ENCODE data around the gene PDZRN4. TPM values are rescaled to one million over a fixed set of nuclear protein-coding genes. Genes with fewer than 3 reads are reported as not detected.
"Not testable (repeated sequence)": the region's sequence is repeated elsewhere in the genome, so short reads cannot be mapped to it uniquely, and the experiment has no call there.

PDZRN4 gene
- total RNA-seq: not detected
- long read RNA-seq: 0 reads

- DNase-seq (ENCODE audit: low spot score): no peak
- intact Hi-C loops (cut with DNase I): no loop called here
These were observed at the start of gene PDZRN4 for GRCh38 chr12:41188058-41188840. PDZRN4 (plus strand) TSS chr12:41188320.

GRCh38 chr12:41140117-41140516 is 48.0 kb upstream of the PDZRN4 start:
- no peak for DNase-seq (ENCODE audit: low spot score)
- intact Hi-C loops (cut with DNase I): no loop called here

GRCh38 chr12:41141104-41141503 is 47.0 kb upstream of the PDZRN4 start:
- DNase-seq (ENCODE audit: low spot score): no peak
- intact Hi-C loops (cut with DNase I): no loop called here

- no peak for DNase-seq (ENCODE audit: low spot score)
- intact Hi-C loops (cut with DNase I): no loop called here
These were observed 45.7 kb upstream of the PDZRN4 start for GRCh38 chr12:41142376-41142775.

- intact Hi-C loops (cut with DNase I): no loop called here
- no peak for DNase-seq (ENCODE audit: low spot score)
These were observed 36.3 kb upstream of the PDZRN4 start for GRCh38 chr12:41151793-41152192.

GRCh38 chr12:41162461-41162860 is 25.7 kb upstream of the PDZRN4 start:
- no peak for DNase-seq (ENCODE audit: low spot score)
- intact Hi-C loops (cut with DNase I): no loop called here

- no peak for DNase-seq (ENCODE audit: low spot score)
- intact Hi-C loops (cut with DNase I): no loop called here
These were observed 20.4 kb upstream of the PDZRN4 start for GRCh38 chr12:41167701-41168100.

GRCh38 chr12:41174602-41175001 is 13.5 kb upstream of the PDZRN4 start:
- DNase-seq (ENCODE audit: low spot score): no peak
- intact Hi-C loops (cut with DNase I): no loop called here

GRCh38 chr12:41179507-41179906 is 8.6 kb upstream of the PDZRN4 start:
- DNase-seq (ENCODE audit: low spot score); intact Hi-C loops (cut with DNase I): not testable (repeated sequence)

- no peak for DNase-seq (ENCODE audit: low spot score)
- intact Hi-C loops (cut with DNase I): no loop called here
These were observed 3.3 kb upstream of the PDZRN4 start for GRCh38 chr12:41184864-41185263.

GRCh38 chr12:41186026-41186425 is 2.1 kb upstream of the PDZRN4 start:
- intact Hi-C loops (cut with DNase I): no loop called here
- DNase-seq (ENCODE audit: low spot score): no peak

- DNase-seq (ENCODE audit: low spot score): no peak
These were observed 798 bp downstream of the PDZRN4 start for GRCh38 chr12:41188841-41189394.

GRCh38 chr12:41189395-41190251 is 1.5 kb downstream of the PDZRN4 start:
- intact Hi-C loops (cut with DNase I): no loop called here
- no peak for DNase-seq (ENCODE audit: low spot score)

More at GRCh38 chr12:41188841-41189394, 798 bp downstream of the PDZRN4 start:
- intact Hi-C loops (cut with DNase I): no loop called here

GRCh38 chr12:41190338-41190737 is 2.2 kb downstream of the PDZRN4 start:
- intact Hi-C loops (cut with DNase I): no loop called here
- DNase-seq (ENCODE audit: low spot score): no peak

- intact Hi-C loops (cut with DNase I); DNase-seq (ENCODE audit: low spot score): not testable (repeated sequence)
These were observed 3.4 kb downstream of the PDZRN4 start for GRCh38 chr12:41191549-41191948.

- no peak for DNase-seq (ENCODE audit: low spot score)
- intact Hi-C loops (cut with DNase I): no loop called here
These were observed 5.2 kb downstream of the PDZRN4 start for GRCh38 chr12:41193311-41193710.

GRCh38 chr12:41202051-41202450 is 13.9 kb downstream of the PDZRN4 start:
- intact Hi-C loops (cut with DNase I): no loop called here
- no peak for DNase-seq (ENCODE audit: low spot score)

GRCh38 chr12:41205070-41205709 is 17.1 kb downstream of the PDZRN4 start:
- intact Hi-C loops (cut with DNase I): no loop called here
- no peak for DNase-seq (ENCODE audit: low spot score)

- intact Hi-C loops (cut with DNase I): no loop called here
These were observed 18.2 kb downstream of the PDZRN4 start for GRCh38 chr12:41206298-41206697.

GRCh38 chr12:41211448-41211847 is 23.3 kb downstream of the PDZRN4 start:
- intact Hi-C loops (cut with DNase I): no loop called here
- DNase-seq (ENCODE audit: low spot score): no peak

More at GRCh38 chr12:41206298-41206697, 18.2 kb downstream of the PDZRN4 start:
- DNase-seq (ENCODE audit: low spot score): no peak

Measured in cardiac septum (tissue), 1 donor.